OCI-LY3 (cell line): ENCODE measurements around the gene TMEM97.

Experiments
- H2AFZ ChIP-seq: fragments of 200-600, 300-600 bp; shearing (Covaris generic); 2 replicates; pipeline ENCODE4 v1.6.0; 2014; ENCODE audit warnings: antibody characterized with exemption, low read depth, low read length
- H3K27ac ChIP-seq: fragments of 200-600, 300-600 bp; sonication (generic); 2 replicates; pipeline ENCODE4 v1.5.1; 2014; ENCODE audit warnings: mild to moderate bottlenecking, low read length, moderate library complexity, mixed read lengths
- H3K27me3 ChIP-seq: fragments of 200-600, 300-600 bp; sonication (generic); 2 replicates; pipeline ENCODE4 v1.6.1; 2014; ENCODE audit warnings: low read depth, low read length, mixed read lengths
- H3K36me3 ChIP-seq: fragments of 200-600, 300-600 bp; sonication (generic); replicated peaks from 2 replicates; pipeline ENCODE3; 2014; ENCODE audit warnings: low read depth, low read length, mixed read lengths
- H3K4me1 ChIP-seq: fragments of 300-600, 200-600 bp; sonication (generic); 2 replicates; pipeline ENCODE4 v1.6.1; 2014; ENCODE audit warnings: low read length, mixed read lengths
- H3K4me2 ChIP-seq: fragments of 200-600, 300-600 bp; sonication (generic); 2 replicates; pipeline ENCODE4 v1.6.1; 2014; ENCODE audit warnings: low read length, mixed read lengths
- H3K4me3 ChIP-seq: fragments of 300-600, 200-600 bp; sonication (generic); 2 replicates; pipeline ENCODE4 v1.5.1; 2014; ENCODE audit warnings: antibody characterized with exemption, mild to moderate bottlenecking, low read length, moderate library complexity
- H3K79me2 ChIP-seq: fragments of 300-600, 200-600 bp; shearing (Covaris generic); 2 replicates; pipeline ENCODE4 v1.6.1; 2014; ENCODE audit warnings: mild to moderate bottlenecking, low read length, mixed read lengths
- H3K9ac ChIP-seq: fragments of 300-600, 200-600 bp; shearing (Covaris generic); 2 replicates; pipeline ENCODE4 v1.6.0; 2014; ENCODE audit warnings: mild to moderate bottlenecking, low read length, moderate library complexity
- H3K9me3 ChIP-seq: fragments of 200-600, 300-600 bp; shearing (Covaris generic); 2 replicates; pipeline ENCODE4 v1.6.1; 2014; ENCODE audit warnings: low read length, mixed read lengths; ENCODE audit not compliant: insufficient read depth
- H4K20me1 ChIP-seq: fragments of 200-600, 300-600 bp; sonication (generic); 2 replicates; pipeline ENCODE4 v1.6.1; 2016; ENCODE audit warnings: low read length, mixed read lengths; ENCODE audit not compliant: insufficient read depth
- CTCF ChIP-seq: fragments of 200-600, 300-600 bp; sonication (generic); IDR thresholded peaks from 2 replicates; pipeline ENCODE4 v1.5.1; 2014; ENCODE audit warnings: antibody characterized with exemption, low read length, low read depth
- EZH2phosphoT487 ChIP-seq: fragments of 200-600 bp; shearing (Covaris generic); IDR thresholded peaks from 2 replicates; pipeline ENCODE4 v1.6.1; 2018; ENCODE audit warnings: antibody characterized with exemption, mixed run types, low read depth

The TMEM97 gene

GRCh38 chr17:28340374-28340773, 21.4 kb downstream of the TMEM97 start:
- Histone ChIP-seq H3K4me2 (no peak overlapping the region), H3K4me3 (no peak overlapping the region), H3K9me3 (no peaks in the 10 kb centered on the region), H3K4me1 (peaks cover 6% of the 10 kb centered on the region), H3K27ac (no peak overlapping the region), H4K20me1 (no peaks in the 10 kb centered on the region), H3K9ac (no peak overlapping the region), H2AFZ (no peak overlapping the region), H3K36me3 (peaks cover 23% of the 10 kb centered on the region), H3K79me2 (peaks cover 11% of the 10 kb centered on the region), H3K27me3 (no peaks in the 10 kb centered on the region)
- TF ChIP-seq EZH2phosphoT487 (no peak), CTCF (no peak)

GRCh38 chr17:28341516-28341915, 22.5 kb downstream of the TMEM97 start:
- peaks cover 33% of the 10 kb centered on the region for H3K36me3 ChIP-seq
- H3K4me2 ChIP-seq, result no peak overlapping the region
- TF ChIP-seq EZH2phosphoT487 (no peak), CTCF (no peak)
- H4K20me1 ChIP-seq, result no peaks in the 10 kb centered on the region
- H3K27me3 ChIP-seq, result no peaks in the 10 kb centered on the region
- no peak overlapping the region for H3K4me3 ChIP-seq
- peaks cover 4% of the 10 kb centered on the region for H3K4me1 ChIP-seq
- H3K9me3 ChIP-seq, result no peaks in the 10 kb centered on the region
- H3K9ac ChIP-seq, result no peak overlapping the region
- H3K79me2 ChIP-seq, result peaks cover 5% of the 10 kb centered on the region
- H3K27ac ChIP-seq, result no peak overlapping the region
- no peak overlapping the region for H2AFZ ChIP-seq

- Histone ChIP-seq H3K4me1 (no peaks in the 10 kb centered on the region), H4K20me1 (no peaks in the 10 kb centered on the region), H3K9ac (no peak overlapping the region), H3K36me3 (peaks cover 41% of the 10 kb centered on the region), H3K9me3 (no peaks in the 10 kb centered on the region), H3K27me3 (no peaks in the 10 kb centered on the region), H3K27ac (no peak overlapping the region), H3K4me2 (no peak overlapping the region), H3K79me2 (no peaks in the 10 kb centered on the region), H3K4me3 (no peak overlapping the region), H2AFZ (no peak overlapping the region)
- TF ChIP-seq EZH2phosphoT487 (no peak), CTCF (no peak)
Observed at GRCh38 chr17:28342313-28342712, 23.3 kb downstream of the TMEM97 start.

GRCh38 chr17:28343491-28343932, 24.5 kb downstream of the TMEM97 start:
- no peak overlapping the region for H3K27ac ChIP-seq
- no peaks in the 10 kb centered on the region for H4K20me1 ChIP-seq

More at GRCh38 chr17:28343491-28343932, 24.5 kb downstream of the TMEM97 start:
- Histone ChIP-seq H3K9me3 (no peaks in the 10 kb centered on the region), H3K4me1 (no peaks in the 10 kb centered on the region), H3K79me2 (no peaks in the 10 kb centered on the region), H2AFZ (no peak overlapping the region), H3K4me3 (no peak overlapping the region), H3K27me3 (no peaks in the 10 kb centered on the region), H3K36me3 (peaks cover 49% of the 10 kb centered on the region), H3K9ac (no peak overlapping the region), H3K4me2 (no peak overlapping the region)
- TF ChIP-seq CTCF, result no peak
- TF ChIP-seq EZH2phosphoT487, result no peak
